HepG2 (cell line): ENCODE results near the gene KCND3. TPM values are rescaled to one million over a fixed set of nuclear protein-coding genes. Genes with fewer than 3 reads are reported as not detected.

Experiments
- ATAC-seq: fragments of 200-7000 bp; cut with Tn5 transposase; 3 replicates; pipeline ENCODE4 v1.9.1; 2020; ENCODE audit warnings: mild to moderate bottlenecking, moderate library complexity
- BruUV-seq: library from RNA; stranded (reverse); fragments of 400-500 nt; replicated peaks from 2 replicates; lab custom pipeline; 2021; lab: Mats Ljungman, UMichigan
- CTCF ChIA-PET: fragments of 300-600 bp; formaldehyde crosslinking; extraction: SDS; loops from one replicate; lab custom pipeline; 2021; ENCODE audit warnings: low total read pairs, inconsistent platforms, low intra/inter-chr PET ratio; lab: Yijun Ruan, JAX
- POLR2A ChIA-PET: fragments of 350-600 bp; sonication (Branson Sonifier 250); formaldehyde crosslinking; loops from one replicate; lab custom pipeline; 2020; ENCODE audit warnings: antibody characterized with exemption, inconsistent platforms; lab: Yijun Ruan, JAX
- DNase-seq: peaks from one replicate; pipeline ENCODE4 v3.0.0-alpha.2; 2015; ENCODE audit warnings: low spot score
- FAIRE-seq: peaks from 3 replicates; lab custom pipeline; 2011; peaks lifted over from hg19 to GRCh38; lab: Jason Lieb, UNC
- H2AFZ ChIP-seq: one replicate; pipeline ENCODE4 v1.6.1; 2011; ENCODE audit warnings: low read length, inconsistent platforms
- H3K27ac ChIP-seq: fragments of 300-600 bp; 3 replicates; pipeline ENCODE4 v1.8.0; 2011; ENCODE audit warnings: mixed run types, mild to moderate bottlenecking, mixed read lengths, low read length, inconsistent platforms; ENCODE audit not compliant: insufficient read depth; ENCODE audit errors: extremely low read length
- H3K27me3 ChIP-seq, 2 experiments: fragments of 200-600 bp in 1 of 2; 2 replicates in 1 of 2; 3 replicates in 1 of 2; pipeline versions ENCODE4 v1.6.0 to v1.8.0; 2011; ENCODE audit warnings: low read length in 2 of 2, mild to moderate bottlenecking in 2 of 2, moderate library complexity in 2 of 2, inconsistent platforms in 1 of 2; ENCODE audit not compliant: insufficient read depth in 2 of 2, control insufficient read depth in 1 of 2
- H3K36me3 ChIP-seq, 2 experiments: fragments of 200-600 bp in 1 of 2; replicated peaks in 1 of 2; 2 replicates in 1 of 2; 3 replicates in 1 of 2; pipeline versions ENCODE4 v1.5.1 to v1.8.0; 2011; ENCODE audit warnings: low read length in 2 of 2, inconsistent platforms in 1 of 2; ENCODE audit not compliant: insufficient read depth in 2 of 2, control insufficient read depth in 1 of 2
- H3K4me1 ChIP-seq: 2 replicates; pipeline ENCODE4 v1.5.1; 2012; ENCODE audit warnings: low read length, inconsistent platforms; ENCODE audit not compliant: insufficient read depth
- H3K4me2 ChIP-seq: 2 replicates; pipeline ENCODE4 v1.6.0; 2011; ENCODE audit warnings: low read depth, low read length, inconsistent platforms
- H3K4me3 ChIP-seq, 3 experiments: fragments of 200-600 bp in 1 of 3; sonication (generic), shearing (Covaris generic) in 1 of 3; replicated peaks in 1 of 3; 2 replicates each; pipeline ENCODE4 v1.5.1; 2011 to 2016; ENCODE audit warnings: low read length in 3 of 3, inconsistent platforms in 2 of 3, low read depth in 2 of 3, mild to moderate bottlenecking in 2 of 3, control low read depth in 1 of 3, mixed read lengths in 1 of 3; ENCODE audit not compliant: insufficient read depth in 1 of 3
- H3K79me2 ChIP-seq: one replicate; pipeline ENCODE4 v1.6.1; 2011; ENCODE audit warnings: low read length, inconsistent platforms; ENCODE audit not compliant: insufficient read depth
- H3K9ac ChIP-seq: 2 replicates; pipeline ENCODE4 v1.6.0; 2011; ENCODE audit warnings: mild to moderate bottlenecking, low read depth, low read length, inconsistent platforms; ENCODE audit not compliant: insufficient read depth
- H3K9me3 ChIP-seq: 2 replicates; pipeline ENCODE4 v1.5.1; 2012; ENCODE audit warnings: mild to moderate bottlenecking, low read length
- H4K20me1 ChIP-seq: 2 replicates; pipeline ENCODE4 v1.6.0; 2011; ENCODE audit warnings: inconsistent platforms, mild to moderate bottlenecking, low read length, moderate library complexity; ENCODE audit not compliant: insufficient read depth
- ATF1 ChIP-seq: IDR thresholded peaks from 2 replicates; pipeline ENCODE4 v1.6.1; 2016; ENCODE audit warnings: mild to moderate bottlenecking, control low read depth
- ATF5 ChIP-seq: sonication (generic); formaldehyde crosslinking; IDR thresholded peaks from 2 replicates; pipeline ENCODE4 v1.4.0; 2020; ENCODE audit warnings: mild to moderate bottlenecking, low read depth, missing genetic modification reagents
- KDM5B ChIP-seq: sonication (generic); formaldehyde crosslinking; IDR thresholded peaks from 2 replicates; pipeline ENCODE4 v1.4.0; 2020; ENCODE audit warnings: missing genetic modification reagents, mild to moderate bottlenecking, borderline replicate concordance
- MAZ ChIP-seq, 2 experiments: sonication (generic) in 1 of 2; formaldehyde crosslinking in 1 of 2; IDR thresholded peaks; 2 replicates each; pipeline versions ENCODE4 v1.5.0 to v1.6.1; 2012 to 2020; ENCODE audit warnings: low read depth in 2 of 2, mild to moderate bottlenecking in 2 of 2, borderline replicate concordance in 1 of 2, improper control_type of control experiment in 1 of 2, low read length in 1 of 2, missing genetic modification reagents in 1 of 2, moderate library complexity in 1 of 2
- ONECUT2 ChIP-seq: sonication (generic); formaldehyde crosslinking; IDR thresholded peaks from 2 replicates; pipeline ENCODE4 v1.4.0; 2020; ENCODE audit warnings: missing genetic modification reagents
- PREB ChIP-seq: sonication (generic); formaldehyde crosslinking; IDR thresholded peaks from 2 replicates; pipeline ENCODE4 v1.4.0; 2020; ENCODE audit warnings: missing genetic modification reagents
- STAT6 ChIP-seq: sonication (generic); formaldehyde crosslinking; IDR thresholded peaks from 2 replicates; pipeline ENCODE4 v1.4.0; 2020; ENCODE audit warnings: missing genetic modification reagents, mild to moderate bottlenecking, borderline replicate concordance
- TAF15 ChIP-seq: fragments of 200-400 bp; formaldehyde crosslinking; IDR thresholded peaks from one replicate; pipeline ENCODE4 v1.6.1; 2018; ENCODE audit warnings: mild to moderate bottlenecking, low read depth, low read length; ENCODE audit not compliant: poor library complexity, severe bottlenecking
- TIGD3 ChIP-seq: sonication (generic); formaldehyde crosslinking; IDR thresholded peaks from 2 replicates; pipeline ENCODE4 v1.5.1; 2020; ENCODE audit warnings: mild to moderate bottlenecking, missing genetic modification reagents, borderline replicate concordance
- ZFP36L2 ChIP-seq: sonication (generic); formaldehyde crosslinking; IDR thresholded peaks from 2 replicates; pipeline ENCODE4 v1.4.0; 2020; ENCODE audit warnings: missing genetic modification reagents
- ZNF841 ChIP-seq: sonication (generic); formaldehyde crosslinking; IDR thresholded peaks from 2 replicates; pipeline ENCODE4 v1.8.1; 2023; ENCODE audit warnings: missing genetic modification reagents, borderline replicate concordance
- WGBS: methylation state at CpG from one replicate; pipeline ENCODE4 v1.1.6; 2017; ENCODE audit warnings: low lambda C conversion rate; 5-methylcytosine and 5-hydroxymethylcytosine counted together
- in situ Hi-C: cut with HindIII; loops from 2 replicates; pipeline ENCODE4 v1.10.0; 2017; ENCODE audit warnings: low pct_unique_long_range_greater_than_20kb; ENCODE audit not compliant: extremely low pct_ligation_motif_present
- intact Hi-C: fragments of 100-400 bp; cut with micrococcal nuclease; formaldehyde crosslinking; loops from one replicate; pipeline ENCODE4 v1.10.0; 2022; ENCODE audit not compliant: unreplicated experiment
- polyA plus RNA-seq, 8 experiments: library from polyadenylated mRNA; depleted of rRNA in 3 of 8; stranded (reverse) in 7 of 8; unstranded in 1 of 8; fragments of >200 nt; fragmentation: Illumina TruSeq in 4 of 8; extraction: Trizol in 4 of 8; gene quantifications; 2 replicates each; pipeline versions ENCODE4 v1.2.1 to v1.2.3, GENCODE V29; 2011 to 2016; ENCODE audit warnings: low read depth in 4 of 8, missing spikeins in 1 of 8, mixed read lengths in 1 of 8; ENCODE audit not compliant: insufficient read depth in 1 of 8
- total RNA-seq, 5 experiments: library from RNA; depleted of rRNA; stranded (reverse); fragments of >200 nt; fragmentation: Illumina TruSeq; extraction: Trizol; gene quantifications; 2 replicates each; pipeline ENCODE4 v1.2.3, GENCODE V29; 2016; ENCODE audit warnings: low read depth in 1 of 5

Gene KCND3
- total and polyA plus RNA-seq, 2 of the 13 experiments (the other 11 are each of a cell fraction or from before 2014, with no cell fraction given) = 0.04 TPM; not detected in 1

- TF ChIP-seq STAT6 (CRISPR knock-in tag) (no peak), TIGD3 (CRISPR knock-in tag) (no peak), ONECUT2 (CRISPR knock-in tag) (no peak), KDM5B (CRISPR knock-in tag) (no peak), TAF15 (no peak), MAZ (IDR thresholded peaks at IDR 0.05; ENCODE audit: borderline replicate concordance, low read depth, low read length) (no peak), MAZ (CRISPR knock-in tag; IDR thresholded peaks at IDR 0.05; ENCODE audit: low read depth) (no peak)
Measured at GRCh38 chr1:111981090-111981489, 8.4 kb downstream of the KCND3 start (continued).

GRCh38 chr1:111980686-111981085 lies 8.8 kb downstream of the KCND3 start:
- POLR2A ChIA-PET = no interaction called here
- no peaks in the 10 kb centered on the region for H3K79me2 ChIP-seq
- no peaks in the 10 kb centered on the region for H3K36me3 ChIP-seq
- no peak for ATAC-seq
- no peak for DNase-seq
- peaks cover 0 to 12% of the 10 kb centered on the region in 2 experiments; a peak in 1 of 5 replicates for H3K27me3 ChIP-seq
- intact Hi-C loops (no loop called here), in situ Hi-C loops (no loop called here)
- CTCF ChIA-PET = no interaction called here
- H3K4me2 ChIP-seq = no peak overlapping the region
- BruUV-seq = no TSS peak
- no peak for FAIRE-seq
- H3K4me3 ChIP-seq = no peak overlapping the region
- H3K4me1 ChIP-seq = peaks cover 34% of the 10 kb centered on the region
- H3K9me3 ChIP-seq = no peaks in the 10 kb centered on the region
- no peak overlapping the region for H2AFZ ChIP-seq
- no peak overlapping the region for H3K27ac ChIP-seq
- H3K9ac ChIP-seq = no peak overlapping the region
- no peaks in the 10 kb centered on the region for H4K20me1 ChIP-seq
- WGBS = 49% methylated on average over 6 of the region's 6 CpGs
- TF ChIP-seq ZFP36L2 (CRISPR knock-in tag) (no peak), PREB (no peak), ATF5 (CRISPR knock-in tag) (no peak), ZNF841 (no peak), ATF1 (CRISPR knock-in tag) (no peak)
